A673 (cell line): Measurements from ENCODE around the gene SH2D3C.

ENCODE experiments used
- CTCF ChIP-seq: fragments of 300-800, 200-600 bp; sonication (generic); conservative IDR thresholded peaks from 2 replicates; pipeline ENCODE4 v1.5.1; 2017; ENCODE audit warnings: low read depth, mild to moderate bottlenecking, antibody characterized with exemption, low read length, moderate library complexity, mixed read lengths
- EZH2 ChIP-seq: fragments of 200-600 bp; sonication (generic); IDR thresholded peaks from 2 replicates; pipeline ENCODE4 v1.6.1; 2017; ENCODE audit warnings: borderline replicate concordance, low read depth, mild to moderate bottlenecking, mixed read lengths, antibody characterized with exemption, low read length; ENCODE audit not compliant: poor library complexity, severe bottlenecking

- TF ChIP-seq EZH2 (no peak), CTCF (no peak)
Observed at GRCh38 chr9:127826253-127826913, 47.9 kb upstream of the SH2D3C start.
